GM23338 (cell line): ENCODE results near the gene BCL11B. TPM values are rescaled to one million over a fixed set of nuclear protein-coding genes. Genes with fewer than 3 reads are reported as not detected.

ENCODE experiments used
- ATAC-seq: fragments of 200-7000 bp; cut with Tn5 transposase; 3 replicates; pipeline ENCODE4 v1.9.1; 2020
- DNase-seq: peaks from one replicate; pipeline ENCODE4 v3.0.0-alpha.2; 2015; ENCODE audit warnings: low spot score
- H2AFZ ChIP-seq: fragments of 200-600 bp; sonication (generic); 2 replicates; pipeline ENCODE4 v1.8.0; 2016; ENCODE audit warnings: antibody characterized with exemption, mild to moderate bottlenecking, moderate library complexity
- H3F3A ChIP-seq: fragments of 200-600 bp; sonication (generic); replicated peaks from 2 replicates; pipeline ENCODE4 v1.8.0; 2017; ENCODE audit warnings: antibody characterized with exemption, mixed run types, low read depth
- H3K27ac ChIP-seq: fragments of 200-600 bp; sonication (generic); 2 replicates; pipeline ENCODE4 v1.6.1; 2016; ENCODE audit warnings: low read depth
- H3K27me3 ChIP-seq: fragments of 200-600 bp; sonication (generic); 2 replicates; pipeline ENCODE4 v1.8.0; 2016; ENCODE audit warnings: mild to moderate bottlenecking, mixed run types, moderate library complexity; ENCODE audit not compliant: insufficient read depth
- H3K36me3 ChIP-seq: fragments of 200-600 bp; sonication (generic); 2 replicates; pipeline ENCODE4 v1.8.0; 2016; ENCODE audit warnings: mild to moderate bottlenecking; ENCODE audit not compliant: insufficient read depth
- H3K4me1 ChIP-seq: fragments of 200-600 bp; sonication (generic); 2 replicates; pipeline ENCODE4 v1.8.0; 2016; ENCODE audit warnings: mild to moderate bottlenecking, moderate library complexity; ENCODE audit not compliant: insufficient read depth
- H3K4me2 ChIP-seq: fragments of 200-600 bp; sonication (generic); 2 replicates; pipeline ENCODE4 v1.7.1; 2017; ENCODE audit warnings: mixed run types
- H3K4me3 ChIP-seq: fragments of 200-600 bp; sonication (generic); 2 replicates; pipeline ENCODE4 v1.6.1; 2016; ENCODE audit warnings: mixed run types
- H3K79me2 ChIP-seq: fragments of 200-600 bp; sonication (generic); replicated peaks from 2 replicates; pipeline ENCODE4 v1.8.0; 2017; ENCODE audit warnings: mild to moderate bottlenecking; ENCODE audit not compliant: insufficient read depth
- H3K9me2 ChIP-seq: fragments of 200-600 bp; sonication (generic); 2 replicates; pipeline ENCODE4 v1.8.0; 2017; ENCODE audit not compliant: insufficient read depth
- H4K20me1 ChIP-seq: fragments of 200-600 bp; sonication (generic); replicated peaks from 2 replicates; pipeline ENCODE4 v1.8.0; 2017; ENCODE audit warnings: mild to moderate bottlenecking; ENCODE audit not compliant: insufficient read depth
- H3K27ac Mint-ChIP-seq: 2 replicates; pipeline ENCODE4 v1.8.0; 2020; ENCODE audit warnings: inconsistent platforms, mild to moderate bottlenecking, moderate library complexity, mixed read lengths
- H3K27me3 Mint-ChIP-seq: 3 replicates; pipeline ENCODE4 v1.8.0; 2022; ENCODE audit warnings: low read depth, mild to moderate bottlenecking, moderate library complexity, mixed read lengths, inconsistent platforms; ENCODE audit not compliant: insufficient read depth, poor library complexity
- H3K36me3 Mint-ChIP-seq: 3 replicates; pipeline ENCODE4 v1.8.0; 2021; ENCODE audit warnings: low read depth, mild to moderate bottlenecking, inconsistent platforms, moderate library complexity, mixed read lengths
- H3K4me1 Mint-ChIP-seq: 3 replicates; pipeline ENCODE4 v1.8.0; 2020; ENCODE audit warnings: mild to moderate bottlenecking, inconsistent platforms, mixed read lengths
- H3K4me3 Mint-ChIP-seq: 3 replicates; pipeline ENCODE4 v1.8.0; 2021; ENCODE audit warnings: moderate library complexity, mild to moderate bottlenecking, inconsistent platforms, mixed read lengths
- H3K9me3 Mint-ChIP-seq: 3 replicates; pipeline ENCODE4 v1.8.0; 2020; ENCODE audit warnings: moderate library complexity, mild to moderate bottlenecking, inconsistent platforms, mixed read lengths
- CREB1 ChIP-seq: fragments of 250-450 bp; sonication (Bioruptor Pico); IDR thresholded peaks from 2 replicates; pipeline ENCODE4 v1.5.0; 2020; ENCODE audit warnings: low read depth, mild to moderate bottlenecking, moderate library complexity
- EZH2 ChIP-seq: fragments of 200-600 bp; sonication (generic); IDR thresholded peaks from one replicate; pipeline ENCODE4 v1.8.0; 2017; ENCODE audit warnings: antibody characterized with exemption, mild to moderate bottlenecking, low read depth; ENCODE audit not compliant: unreplicated experiment
- EZH2phosphoT487 ChIP-seq: fragments of 200-600 bp; sonication (generic); IDR thresholded peaks from one replicate; pipeline ENCODE4 v1.8.1; 2018; ENCODE audit warnings: antibody characterized with exemption; ENCODE audit not compliant: unreplicated experiment
- JUNB ChIP-seq: IDR thresholded peaks from one replicate; pipeline ENCODE4 v1.6.1; 2016; ENCODE audit warnings: antibody characterized with exemption; ENCODE audit not compliant: unreplicated experiment
- POLR2AphosphoS5 ChIP-seq: IDR thresholded peaks from 2 replicates; pipeline ENCODE4 v1.6.1; 2016; ENCODE audit warnings: antibody characterized with exemption, low read depth
- ZNF331 ChIP-seq: fragments of 250-450 bp; sonication (Bioruptor Pico); IDR thresholded peaks from 2 replicates; pipeline ENCODE4 v1.5.0; 2020; ENCODE audit warnings: low read depth, mild to moderate bottlenecking, moderate library complexity
- polyA plus RNA-seq: library from polyadenylated mRNA; unstranded; fragments of >200 nt; fragmentation: Nextera tagmentation; extraction: Ambion mirVana; gene quantifications from 2 replicates; pipeline ENCODE4 v1.2.1, GENCODE V29; 2016
- total RNA-seq: library from RNA; depleted of rRNA; stranded (reverse); fragments of >200 nt; shearing (Covaris generic); gene quantifications from 2 replicates; pipeline ENCODE4 v1.2.3, GENCODE V29; 2014
- TF ChIP-seq, protein P1 (sequence below): IDR thresholded peaks from one replicate; pipeline ENCODE4 v1.6.1; 2018; ENCODE audit warnings: antibody characterized with exemption; ENCODE audit not compliant: unreplicated experiment
- TF ChIP-seq, protein P2 (sequence below): IDR thresholded peaks from 2 replicates; pipeline ENCODE4 v1.6.1; 2016; ENCODE audit warnings: antibody characterized with exemption

BCL11B gene
- total and polyA plus RNA-seq, 2 experiments from 2014 or later, result 2.4 to 6.7 TPM

DNA sequence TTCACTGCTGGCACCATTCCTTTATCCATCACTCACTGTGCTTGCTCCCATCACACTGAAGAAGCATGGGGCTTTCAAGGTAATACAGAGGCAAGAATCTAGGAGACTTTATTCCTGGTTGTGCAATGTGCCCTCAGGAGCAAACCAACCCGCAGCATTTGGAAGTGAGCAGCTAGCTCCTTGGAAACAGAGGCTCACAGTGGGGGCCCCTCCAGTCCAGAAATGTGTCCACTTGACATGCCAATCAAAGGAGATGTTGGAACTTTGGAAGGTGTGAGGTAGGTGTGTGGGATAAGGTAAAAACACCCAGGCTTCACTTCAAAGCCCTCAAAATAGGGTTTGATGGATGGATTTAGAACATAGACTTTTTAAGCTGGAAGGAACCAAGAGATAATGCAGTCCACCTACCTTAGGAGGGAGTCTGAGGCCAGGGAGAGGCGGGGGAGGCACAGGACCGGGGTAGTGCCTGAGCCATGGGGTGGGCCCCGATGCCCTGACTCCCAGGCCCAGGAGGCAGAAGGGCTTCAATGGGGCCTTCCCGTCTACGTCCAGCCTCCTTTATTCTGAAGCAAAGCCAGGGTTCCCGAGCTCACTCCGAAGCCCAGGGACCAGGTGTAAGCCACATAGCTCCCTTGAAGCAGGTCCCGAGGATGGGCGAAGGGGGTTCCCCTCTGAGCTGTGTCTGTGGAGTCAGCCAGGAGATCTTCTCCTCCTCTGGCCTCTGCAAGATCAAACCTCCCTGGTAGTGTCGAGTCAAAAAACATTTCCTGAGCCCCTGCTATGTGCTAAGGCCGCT lies 17.6 kb upstream of the BCL11B start (continued):
- TF ChIP-seq, protein P1, sequence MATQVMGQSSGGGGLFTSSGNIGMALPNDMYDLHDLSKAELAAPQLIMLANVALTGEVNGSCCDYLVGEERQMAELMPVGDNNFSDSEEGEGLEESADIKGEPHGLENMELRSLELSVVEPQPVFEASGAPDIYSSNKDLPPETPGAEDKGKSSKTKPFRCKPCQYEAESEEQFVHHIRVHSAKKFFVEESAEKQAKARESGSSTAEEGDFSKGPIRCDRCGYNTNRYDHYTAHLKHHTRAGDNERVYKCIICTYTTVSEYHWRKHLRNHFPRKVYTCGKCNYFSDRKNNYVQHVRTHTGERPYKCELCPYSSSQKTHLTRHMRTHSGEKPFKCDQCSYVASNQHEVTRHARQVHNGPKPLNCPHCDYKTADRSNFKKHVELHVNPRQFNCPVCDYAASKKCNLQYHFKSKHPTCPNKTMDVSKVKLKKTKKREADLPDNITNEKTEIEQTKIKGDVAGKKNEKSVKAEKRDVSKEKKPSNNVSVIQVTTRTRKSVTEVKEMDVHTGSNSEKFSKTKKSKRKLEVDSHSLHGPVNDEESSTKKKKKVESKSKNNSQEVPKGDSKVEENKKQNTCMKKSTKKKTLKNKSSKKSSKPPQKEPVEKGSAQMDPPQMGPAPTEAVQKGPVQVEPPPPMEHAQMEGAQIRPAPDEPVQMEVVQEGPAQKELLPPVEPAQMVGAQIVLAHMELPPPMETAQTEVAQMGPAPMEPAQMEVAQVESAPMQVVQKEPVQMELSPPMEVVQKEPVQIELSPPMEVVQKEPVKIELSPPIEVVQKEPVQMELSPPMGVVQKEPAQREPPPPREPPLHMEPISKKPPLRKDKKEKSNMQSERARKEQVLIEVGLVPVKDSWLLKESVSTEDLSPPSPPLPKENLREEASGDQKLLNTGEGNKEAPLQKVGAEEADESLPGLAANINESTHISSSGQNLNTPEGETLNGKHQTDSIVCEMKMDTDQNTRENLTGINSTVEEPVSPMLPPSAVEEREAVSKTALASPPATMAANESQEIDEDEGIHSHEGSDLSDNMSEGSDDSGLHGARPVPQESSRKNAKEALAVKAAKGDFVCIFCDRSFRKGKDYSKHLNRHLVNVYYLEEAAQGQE, result no peak
- no peak for TF ChIP-seq CREB1

DNA sequence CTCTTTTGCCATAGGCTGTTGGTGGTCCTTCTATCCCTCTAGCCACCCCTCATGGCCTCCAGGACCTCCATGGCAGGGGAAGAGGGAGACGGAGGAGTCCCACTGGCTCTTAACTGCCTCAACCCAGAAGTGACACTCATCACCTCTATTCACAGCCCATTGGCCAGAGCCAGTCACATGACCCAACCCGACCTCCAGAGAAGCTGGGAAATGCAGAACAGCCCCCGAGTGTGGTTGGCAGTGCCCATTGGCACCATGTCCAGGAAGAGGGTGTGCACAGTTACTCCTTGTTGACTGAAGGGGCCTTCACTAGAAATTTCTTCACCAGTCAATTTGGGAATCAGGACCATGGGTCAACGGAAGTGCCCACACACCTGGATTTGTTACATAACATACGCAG lies 17.0 kb upstream of the BCL11B start:
- Histone ChIP-seq H3K4me1 (peaks cover 4% of the 10 kb centered on the region), H3K36me3 (no peaks in the 10 kb centered on the region), H3K79me2 (no peaks in the 10 kb centered on the region), H2AFZ (no peak overlapping the region), H3K9me2 (no peaks in the 10 kb centered on the region), H3F3A (no peaks in the 10 kb centered on the region), H4K20me1 (no peaks in the 10 kb centered on the region), H3K27ac (no peak overlapping the region), H3K4me3 (no peak overlapping the region), H3K4me2 (no peak overlapping the region), H3K27me3 (no peaks in the 10 kb centered on the region)
- Mint-ChIP-seq H3K4me1 (peaks cover 14% of the 10 kb centered on the region; the same call in 1 of the 3 replicates), H3K27ac (no peak overlapping the region), H3K9me3 (no peaks in the 10 kb centered on the region), H3K4me3 (no peak overlapping the region), H3K36me3 (no peaks in the 10 kb centered on the region; the same call in 2 of the 3 replicates), H3K27me3 (peaks cover 2% of the 10 kb centered on the region)
- DNase-seq, result no peak
- no peak for ATAC-seq
- TF ChIP-seq EZH2phosphoT487, result no peak
- TF ChIP-seq JUNB, result no peak
- no peak for TF ChIP-seq POLR2AphosphoS5
- TF ChIP-seq, protein P2, sequence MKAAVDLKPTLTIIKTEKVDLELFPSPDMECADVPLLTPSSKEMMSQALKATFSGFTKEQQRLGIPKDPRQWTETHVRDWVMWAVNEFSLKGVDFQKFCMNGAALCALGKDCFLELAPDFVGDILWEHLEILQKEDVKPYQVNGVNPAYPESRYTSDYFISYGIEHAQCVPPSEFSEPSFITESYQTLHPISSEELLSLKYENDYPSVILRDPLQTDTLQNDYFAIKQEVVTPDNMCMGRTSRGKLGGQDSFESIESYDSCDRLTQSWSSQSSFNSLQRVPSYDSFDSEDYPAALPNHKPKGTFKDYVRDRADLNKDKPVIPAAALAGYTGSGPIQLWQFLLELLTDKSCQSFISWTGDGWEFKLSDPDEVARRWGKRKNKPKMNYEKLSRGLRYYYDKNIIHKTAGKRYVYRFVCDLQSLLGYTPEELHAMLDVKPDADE, result no peak
- TF ChIP-seq EZH2, result no peak
- no peak for TF ChIP-seq ZNF331
